ENCODE data around the gene TOMM7. TPM values are rescaled to one million over a fixed set of nuclear protein-coding genes. Genes with fewer than 3 reads are reported as not detected.
"Not testable (repeated sequence)": the region's sequence is repeated elsewhere in the genome, so short reads cannot be mapped to it uniquely, and the experiment has no call there.

TOMM7 gene
- total RNA-seq, 1 experiment from 2014 or later = 141 TPM

DNA sequence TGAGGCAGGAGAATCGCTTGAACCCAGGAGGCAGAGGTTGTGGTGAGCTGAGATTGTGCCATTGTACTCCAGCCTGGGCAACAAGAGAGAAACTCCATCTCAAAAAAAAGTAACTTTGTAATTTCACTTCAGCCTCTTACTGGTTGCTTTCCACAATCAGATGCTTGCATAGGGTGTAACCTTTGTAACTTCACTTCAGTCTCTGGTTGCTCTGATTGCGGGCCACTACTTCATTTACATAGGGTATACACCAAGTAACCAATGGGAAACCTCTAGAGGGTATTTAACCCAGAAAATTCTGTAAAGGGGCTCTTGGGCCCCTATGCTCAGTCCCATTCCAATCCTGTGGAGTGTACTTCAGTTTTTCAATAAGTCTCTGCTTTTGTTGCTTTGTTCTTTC is 13.9 kb upstream of the TOMM7 start:
- H3K36me3 ChIP-seq, DNase-seq, H3K27me3 ChIP-seq, H3K4me3 ChIP-seq, H3K9me3 ChIP-seq: not testable (repeated sequence)

DNA sequence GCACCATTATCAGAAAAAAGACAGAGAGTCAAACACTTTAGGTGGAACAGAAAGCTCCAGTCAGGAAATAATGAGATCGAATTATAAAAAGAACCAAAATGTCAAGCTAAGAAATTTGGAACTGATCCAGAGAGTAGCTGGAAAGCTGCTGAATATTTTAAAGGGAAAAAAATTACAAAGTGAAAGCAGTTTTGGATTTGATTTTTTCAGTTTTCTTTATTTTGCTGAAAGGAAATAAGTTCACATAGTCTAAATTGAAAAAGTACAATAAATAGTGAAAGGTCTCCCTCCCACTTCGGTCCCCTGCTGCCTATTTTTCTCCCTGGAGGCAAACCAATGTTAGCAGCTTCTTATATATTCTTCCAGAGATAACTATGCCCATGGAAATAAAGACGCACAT is 11.3 kb upstream of the TOMM7 start:
- no peak for DNase-seq
- no peak overlapping the region for H3K4me3 ChIP-seq

DNA sequence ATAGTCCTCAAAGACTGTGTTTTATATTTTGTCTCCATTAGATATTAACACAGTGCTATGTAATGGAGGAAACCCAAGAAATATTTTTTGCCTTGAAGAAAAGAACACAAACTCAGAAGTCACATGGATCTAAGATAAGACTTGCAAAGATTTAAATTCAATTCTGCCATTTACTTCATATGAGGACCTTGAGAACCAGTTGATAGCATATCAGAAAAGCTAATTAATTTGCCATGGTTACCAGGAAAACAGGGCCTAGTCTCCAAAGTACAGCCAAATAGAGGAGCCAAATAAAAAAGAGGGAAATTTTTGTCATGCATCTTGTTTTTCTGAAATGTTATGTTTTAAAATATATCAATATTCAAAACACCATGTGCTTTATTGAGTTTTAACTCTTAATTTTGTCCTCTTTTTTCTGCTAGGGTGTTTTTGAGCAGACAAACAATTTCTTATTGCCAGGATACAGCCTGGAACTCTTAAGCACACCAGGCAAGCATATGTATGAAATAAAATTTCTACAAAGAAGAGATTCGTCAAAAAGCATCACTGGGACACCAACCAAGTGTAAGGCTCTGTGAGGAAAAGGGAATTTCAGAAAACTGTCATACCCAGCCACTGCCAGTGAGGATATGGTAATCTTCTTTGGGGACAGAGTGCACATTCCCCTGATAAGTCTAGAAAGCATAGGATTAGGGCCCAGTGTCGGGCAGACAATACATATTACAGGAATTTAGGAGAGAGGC is 10.6 kb upstream of the TOMM7 start:
- H3K27me3 ChIP-seq = no peaks in the 10 kb centered on the region
- H3K9me3 ChIP-seq = no peaks in the 10 kb centered on the region
- no peaks in the 10 kb centered on the region for H3K36me3 ChIP-seq
- no peak for DNase-seq
- no peak overlapping the region for H3K4me3 ChIP-seq

More for the DNA sequence above, 11.3 kb upstream of the TOMM7 start:
- H3K27me3 ChIP-seq = no peaks in the 10 kb centered on the region
- H3K9me3 ChIP-seq = no peaks in the 10 kb centered on the region
- H3K36me3 ChIP-seq = no peaks in the 10 kb centered on the region

DNA sequence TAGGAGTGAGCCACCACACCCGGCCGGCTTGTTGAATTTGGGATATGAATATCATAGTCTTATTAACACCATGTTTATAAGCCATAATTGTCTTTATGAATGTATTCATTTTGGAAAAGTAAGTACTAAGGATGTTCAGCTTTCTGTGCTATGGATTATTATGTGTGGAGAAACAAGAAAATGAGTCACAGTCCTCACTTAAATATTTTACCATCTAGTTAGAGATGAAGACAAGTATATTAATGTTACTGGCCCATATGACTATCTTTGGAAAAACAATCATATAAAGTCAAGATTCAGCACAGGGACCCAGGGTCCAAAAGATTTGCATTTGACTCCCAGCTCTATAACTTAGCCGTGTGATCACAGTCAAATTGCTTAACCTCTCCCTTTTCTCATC is 9.8 kb upstream of the TOMM7 start:
- Histone ChIP-seq H3K36me3 (no peaks in the 10 kb centered on the region), H3K9me3 (no peaks in the 10 kb centered on the region), H3K4me3 (no peak overlapping the region), H3K27me3 (no peaks in the 10 kb centered on the region)
- DNase-seq = no peak

DNA sequence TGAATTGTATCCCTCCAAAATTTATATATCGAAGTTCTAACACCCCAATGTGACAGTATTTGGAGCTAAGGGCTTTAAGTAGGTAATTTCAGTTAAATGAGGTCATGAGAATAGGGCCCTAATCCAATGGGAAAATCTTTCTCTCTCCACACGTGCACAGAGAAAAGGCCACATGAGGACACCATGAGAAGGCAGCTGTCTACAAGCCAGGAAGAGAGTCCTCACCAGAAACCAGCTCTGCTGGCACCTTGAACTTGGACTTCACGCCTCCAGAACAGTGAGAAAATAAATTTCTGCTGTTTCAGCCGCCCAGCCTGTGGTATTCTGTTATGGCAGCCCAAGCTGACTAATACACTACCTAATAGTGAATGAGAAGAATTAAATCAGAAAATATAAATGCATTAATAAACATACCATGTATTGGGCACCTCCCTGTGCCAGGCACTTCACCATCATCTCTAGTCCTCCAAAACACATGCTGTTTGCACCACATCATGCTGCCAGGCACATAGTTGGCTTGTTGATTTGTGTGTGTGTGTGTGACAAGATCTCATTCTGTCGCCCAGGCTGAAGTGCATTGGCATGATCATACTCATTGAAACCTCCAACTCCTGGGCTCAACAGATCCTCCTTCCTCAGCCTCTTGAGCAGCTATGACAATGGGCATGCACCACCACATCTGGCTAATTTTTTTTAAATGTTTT is 9.1 kb upstream of the TOMM7 start:
- no peak for DNase-seq
- no peaks in the 10 kb centered on the region for H3K36me3 ChIP-seq
- no peaks in the 10 kb centered on the region for H3K27me3 ChIP-seq
- no peak overlapping the region for H3K4me3 ChIP-seq
- H3K9me3 ChIP-seq = no peaks in the 10 kb centered on the region

DNA sequence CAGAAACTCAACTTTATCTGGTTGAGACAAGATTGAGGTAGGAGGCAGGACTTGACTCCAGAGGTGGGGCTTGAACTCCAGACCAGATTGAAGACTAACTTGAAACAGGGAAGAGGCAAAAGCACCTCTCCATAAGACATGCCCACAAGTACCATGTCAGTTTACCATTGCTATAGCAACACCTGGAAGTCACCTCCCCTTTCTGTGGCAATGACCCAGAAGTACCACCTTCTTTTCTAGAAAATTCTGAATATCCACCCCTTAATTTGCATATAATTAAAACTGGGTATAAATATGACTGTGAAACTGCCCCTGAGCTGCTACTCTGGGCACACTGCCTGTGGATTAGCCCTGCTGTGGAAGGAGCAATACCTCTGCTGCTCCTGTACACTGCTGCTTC is 4.9 kb upstream of the TOMM7 start:
- no peak overlapping the region for H3K4me3 ChIP-seq
- DNase-seq = no peak
- no peaks in the 10 kb centered on the region for H3K9me3 ChIP-seq
- no peaks in the 10 kb centered on the region for H3K36me3 ChIP-seq
- no peaks in the 10 kb centered on the region for H3K27me3 ChIP-seq

DNA sequence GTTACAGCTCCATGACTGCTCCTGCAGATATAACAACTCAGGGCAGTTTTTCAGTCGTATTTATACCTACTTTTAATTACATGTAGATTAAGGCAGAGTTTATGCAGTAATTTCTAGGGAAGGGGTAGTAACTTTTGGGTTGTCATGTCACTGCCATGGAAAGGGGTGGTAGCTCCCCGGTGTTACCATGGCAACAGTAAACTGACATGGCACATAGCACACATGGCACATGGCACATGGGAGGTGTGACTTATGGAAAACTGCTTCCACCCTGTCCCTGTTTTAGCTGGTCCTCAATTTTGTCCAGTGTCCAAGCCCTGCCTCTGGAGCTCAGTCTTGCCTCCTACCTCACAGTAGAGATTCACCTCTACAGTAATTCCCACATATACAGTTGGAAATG is 3.9 kb upstream of the TOMM7 start:
- no peak for DNase-seq
- Histone ChIP-seq H3K4me3 (no peak overlapping the region), H3K27me3 (no peaks in the 10 kb centered on the region), H3K36me3 (0 out of 2 replicates have a peak, but pooled peaks cover 3% of the 10 kb centered on the region), H3K9me3 (no peaks in the 10 kb centered on the region)

DNA sequence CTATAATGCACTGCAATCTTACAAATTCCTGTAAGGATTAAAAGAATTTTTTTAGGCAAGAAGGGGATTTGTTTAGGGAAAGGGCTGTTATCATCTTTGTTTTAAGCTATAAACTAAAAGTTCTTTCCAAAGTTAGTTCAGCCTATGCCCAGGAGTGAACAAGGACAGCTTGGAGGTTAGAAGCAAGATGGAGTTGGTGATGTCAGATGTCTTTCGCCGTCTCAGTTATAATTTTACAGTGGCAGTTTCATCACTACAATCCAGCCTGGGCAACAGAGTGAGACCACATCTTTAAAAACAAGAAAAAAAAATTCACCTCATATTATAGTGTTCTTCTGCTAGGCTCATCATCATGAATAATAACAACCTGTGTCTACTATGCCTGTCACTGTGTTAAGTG is 2.1 kb upstream of the TOMM7 start:
- Histone ChIP-seq H3K36me3 (peaks cover 15% of the 10 kb centered on the region), H3K4me3 (no peak overlapping the region), H3K27me3 (no peaks in the 10 kb centered on the region), H3K9me3 (no peaks in the 10 kb centered on the region)
- DNase-seq = no peak

DNA sequence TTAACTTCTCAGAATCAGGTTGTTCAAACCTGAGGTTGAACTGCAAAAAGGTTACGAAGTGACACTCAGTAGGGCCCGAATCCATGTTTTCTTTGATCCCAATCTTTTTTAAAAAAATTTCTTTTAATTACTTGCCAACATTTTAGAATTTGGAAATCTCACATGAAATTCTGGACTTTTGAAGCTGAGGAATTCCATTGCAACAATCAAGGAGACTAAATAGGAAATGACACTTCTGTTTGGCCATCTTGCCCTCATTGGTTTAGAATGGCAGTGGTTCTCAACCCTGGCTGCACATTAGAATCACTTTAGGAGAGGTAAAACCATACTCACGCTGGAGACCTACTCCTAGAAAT is 471 bp upstream of the TOMM7 start:
- no peaks in the 10 kb centered on the region for H3K27me3 ChIP-seq
- DNase-seq = no peak
- H3K9me3 ChIP-seq = no peaks in the 10 kb centered on the region
- H3K4me3 ChIP-seq = peak overlapping the region; percentile 88
- H3K36me3 ChIP-seq = peaks cover 20% of the 10 kb centered on the region

DNA sequence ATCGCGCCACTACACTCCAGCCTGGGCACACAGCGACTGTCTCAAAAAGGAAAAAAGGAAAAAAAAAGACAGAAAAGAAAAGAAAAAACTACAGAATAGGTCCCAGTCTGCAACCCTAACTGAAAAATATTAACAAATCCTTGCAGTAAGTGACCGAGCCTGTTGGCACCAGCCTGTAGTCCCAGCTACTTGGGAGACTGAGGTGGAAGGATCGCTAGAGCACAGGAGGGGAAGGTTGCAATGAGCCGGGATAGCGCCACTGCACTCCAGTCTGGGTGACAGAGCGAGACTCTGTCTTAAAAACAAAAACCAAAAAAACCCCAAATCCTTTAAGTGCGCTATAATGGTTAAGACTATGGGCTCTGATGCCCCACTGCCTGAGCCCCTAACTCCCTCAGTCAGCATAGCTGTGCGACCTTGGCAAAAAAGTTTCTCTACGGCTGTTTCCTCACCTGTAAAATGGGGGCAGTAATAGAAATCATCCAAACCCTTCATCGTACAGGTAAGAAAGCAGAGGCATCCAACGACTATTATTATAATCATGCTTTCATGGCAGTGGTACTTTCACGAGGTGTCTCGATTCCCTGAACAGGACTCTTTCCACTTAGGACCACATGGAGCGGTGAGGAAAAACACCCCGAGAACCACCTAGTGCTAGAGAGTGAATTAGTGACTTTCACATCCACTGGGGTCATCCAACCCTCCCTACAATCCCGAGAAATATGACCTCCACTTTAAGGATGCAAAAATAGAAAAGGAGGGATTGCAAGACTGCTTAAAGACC is 755 bp downstream of the TOMM7 start:
- Histone ChIP-seq H3K9me3 (no peaks in the 10 kb centered on the region), H3K36me3 (peaks cover 32% of the 10 kb centered on the region), H3K27me3 (no peaks in the 10 kb centered on the region), H3K4me3 (peak overlapping the region; percentile 88)
- DNase-seq = peak; percentile 37

DNA sequence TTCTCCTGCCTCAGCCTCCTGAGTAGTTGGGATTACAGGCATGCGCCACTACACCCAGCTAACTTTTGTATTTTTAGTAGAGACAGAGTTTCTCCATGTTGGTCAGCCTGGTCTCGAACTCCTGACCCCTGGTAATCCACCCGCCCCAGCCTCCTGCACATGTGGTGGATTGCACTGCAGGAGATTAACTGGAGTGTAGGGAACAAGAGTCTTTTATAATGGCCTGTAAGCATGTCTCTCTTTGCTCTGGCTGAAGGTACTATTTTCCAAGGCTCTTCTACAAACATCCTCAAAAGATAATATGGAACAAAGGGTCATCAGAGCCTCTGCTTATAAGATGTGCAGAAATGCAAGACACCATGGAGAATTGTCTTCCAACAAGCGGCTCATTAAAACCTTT is 3.2 kb downstream of the TOMM7 start:
- no peak for DNase-seq
- H3K27me3 ChIP-seq = no peaks in the 10 kb centered on the region
- peaks cover 46% of the 10 kb centered on the region for H3K36me3 ChIP-seq
- no peaks in the 10 kb centered on the region for H3K9me3 ChIP-seq
- no peak overlapping the region for H3K4me3 ChIP-seq

DNA sequence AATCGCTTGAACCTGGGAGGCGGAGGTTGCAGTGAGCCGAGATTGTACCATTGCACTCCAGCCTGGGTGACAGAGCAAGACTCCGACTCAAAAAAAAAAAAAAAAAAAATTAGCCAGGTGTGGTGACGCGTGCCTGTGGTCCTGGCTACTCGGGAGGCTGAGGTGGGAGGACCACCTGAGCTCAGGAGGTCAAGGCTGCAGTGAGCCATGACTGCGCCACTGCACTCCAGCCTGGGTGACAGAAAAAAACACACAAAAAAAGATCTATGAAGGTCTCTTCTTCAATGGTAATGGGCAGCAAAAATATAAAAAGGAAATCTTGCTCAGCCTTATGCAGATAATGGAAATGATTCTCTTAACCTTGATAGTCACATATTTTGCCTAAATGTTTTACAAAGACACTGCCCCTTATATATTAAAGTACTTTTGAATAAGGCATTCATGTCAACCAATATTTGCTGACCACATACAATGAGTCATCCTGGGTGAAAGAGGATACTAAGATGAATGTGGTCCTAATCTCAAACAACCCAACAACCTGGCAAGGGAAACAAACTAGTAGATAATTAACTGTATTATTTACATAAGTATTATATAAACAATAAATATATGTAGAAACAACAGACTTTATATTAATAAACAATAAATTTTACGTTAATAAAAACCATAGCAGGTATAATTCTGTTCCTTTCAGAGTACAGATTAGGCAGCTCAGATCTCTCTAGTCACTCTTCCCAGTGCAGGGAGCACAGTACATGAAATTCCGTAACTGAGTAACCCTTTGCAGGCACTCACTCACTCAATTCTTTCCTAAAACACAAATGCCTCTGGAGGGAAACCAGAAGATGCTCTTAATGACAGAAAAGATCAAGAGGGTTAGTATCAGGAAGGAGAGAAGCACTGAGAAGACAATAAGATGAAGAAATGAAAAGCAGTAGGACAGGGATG is 8.1 kb downstream of the TOMM7 start:
- Histone ChIP-seq H3K4me3 (no peak overlapping the region), H3K36me3 (peaks cover 57% of the 10 kb centered on the region), H3K9me3 (no peaks in the 10 kb centered on the region), H3K27me3 (no peaks in the 10 kb centered on the region)
- DNase-seq = no peak

DNA sequence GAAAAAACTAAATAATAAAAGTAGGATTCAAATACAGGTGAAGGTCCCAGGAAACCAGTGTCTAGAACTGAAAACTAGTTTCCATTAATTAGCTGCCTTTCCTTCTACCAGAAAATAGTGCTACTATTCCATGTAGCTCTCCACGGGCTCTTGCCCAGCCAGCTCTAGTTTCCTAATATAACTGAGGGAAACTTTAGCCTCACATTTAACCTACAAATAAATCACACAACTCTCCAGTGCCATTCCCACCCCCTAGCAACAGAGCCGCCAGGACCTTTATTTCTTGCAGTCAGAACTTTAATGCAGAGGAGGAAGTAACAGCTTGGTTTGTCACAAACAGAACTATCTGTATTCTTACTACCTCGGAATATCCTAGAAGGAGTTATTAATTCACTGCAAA is 10.3 kb downstream of the TOMM7 start:
- no peaks in the 10 kb centered on the region for H3K27me3 ChIP-seq
- no peaks in the 10 kb centered on the region for H3K9me3 ChIP-seq
- no peak for DNase-seq
- H3K4me3 ChIP-seq = no peak overlapping the region
- H3K36me3 ChIP-seq = peaks cover 47% of the 10 kb centered on the region

DNA sequence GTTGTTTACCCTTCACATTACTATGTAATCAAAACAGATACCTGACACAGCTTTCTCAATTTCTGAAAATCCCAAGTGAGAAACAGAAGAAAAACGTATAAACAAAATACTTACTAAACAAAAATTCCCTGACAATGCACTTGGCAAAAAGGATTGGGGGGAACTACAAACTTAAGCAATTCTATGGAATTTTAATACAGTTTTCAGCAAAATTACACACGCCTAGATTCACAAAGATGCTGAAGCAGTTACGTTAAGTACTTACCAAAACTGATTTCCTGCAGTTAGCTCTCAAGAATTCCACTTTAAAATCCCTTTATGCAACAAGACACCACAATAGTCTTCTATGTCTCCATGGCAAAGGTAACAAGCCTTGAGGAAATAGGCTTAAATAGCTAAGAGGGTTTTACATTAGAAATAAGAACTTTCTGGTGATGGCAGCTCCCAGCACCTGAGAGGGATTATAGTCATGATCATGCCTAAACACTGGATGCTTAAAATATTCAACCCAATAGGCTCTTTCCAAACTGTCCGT is 10.8 kb downstream of the TOMM7 start:
- no peaks in the 10 kb centered on the region for H3K9me3 ChIP-seq
- H3K4me3 ChIP-seq = no peak overlapping the region
- DNase-seq = no peak
- no peaks in the 10 kb centered on the region for H3K27me3 ChIP-seq
- peaks cover 42% of the 10 kb centered on the region for H3K36me3 ChIP-seq

DNA sequence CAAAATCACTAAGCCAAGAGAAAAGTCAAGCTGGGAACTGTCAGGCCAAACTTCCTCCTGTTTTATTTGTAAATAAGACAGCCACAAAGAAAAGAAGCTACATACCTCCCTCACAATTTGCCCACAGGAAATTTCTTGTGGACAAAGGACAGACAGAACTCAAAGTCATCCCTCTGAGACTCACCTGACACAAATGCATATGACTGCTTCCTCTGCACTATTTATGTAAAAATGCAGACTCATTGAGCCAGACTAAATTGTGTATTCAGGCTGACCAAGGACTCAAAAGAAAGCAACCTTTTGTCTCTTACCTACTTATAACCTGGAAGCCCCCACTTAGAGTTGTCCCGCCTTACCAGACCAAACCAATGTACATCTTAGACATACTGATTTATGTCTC is 11.8 kb downstream of the TOMM7 start:
- Histone ChIP-seq H3K36me3 (peaks cover 32% of the 10 kb centered on the region), H3K27me3 (no peaks in the 10 kb centered on the region), H3K9me3 (no peaks in the 10 kb centered on the region), H3K4me3 (no peak overlapping the region)
- no peak for DNase-seq

DNA sequence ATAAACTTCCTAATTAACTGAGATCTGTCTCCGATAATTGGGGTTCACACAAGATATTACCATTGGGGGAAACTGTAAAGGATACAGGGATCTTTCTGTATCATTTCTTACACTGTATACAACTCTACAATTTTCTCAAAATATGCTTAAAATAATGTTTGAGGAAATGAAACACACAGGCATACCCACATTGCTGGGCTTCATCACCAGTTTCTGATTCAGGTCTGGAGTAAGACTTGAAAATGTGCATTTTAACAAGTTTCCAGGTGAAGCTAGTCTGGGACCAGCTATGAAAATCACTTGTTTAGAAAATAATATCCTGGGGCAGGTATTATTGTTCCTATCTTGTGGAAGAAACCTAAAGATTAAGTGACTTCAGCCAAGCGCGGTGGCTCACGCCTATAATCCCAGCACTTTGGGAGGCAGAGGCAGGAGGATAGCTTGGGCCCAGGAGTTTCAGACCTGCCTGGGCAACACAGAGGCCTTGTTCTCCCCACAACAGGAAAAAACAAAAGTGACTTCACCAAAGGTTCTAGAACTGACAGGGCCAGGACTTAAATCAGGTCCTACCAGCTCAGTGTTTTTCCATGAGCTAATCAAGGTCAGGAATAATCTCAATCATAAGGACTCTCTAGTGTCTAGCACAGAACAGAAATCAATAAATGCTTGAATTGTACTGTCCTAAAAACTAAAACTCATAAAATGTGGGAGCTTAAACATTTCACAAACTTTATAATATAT is 12.6 kb downstream of the TOMM7 start:
- no peaks in the 10 kb centered on the region for H3K27me3 ChIP-seq
- DNase-seq = no peak
- H3K36me3 ChIP-seq = peaks cover 29% of the 10 kb centered on the region
- H3K4me3 ChIP-seq = no peak overlapping the region
- H3K9me3 ChIP-seq = no peaks in the 10 kb centered on the region
